GM19043 (cell line): ENCODE measurements around the gene PLCG2.
"Not testable (repeated sequence)": the region's sequence is repeated elsewhere in the genome, so short reads cannot be mapped to it uniquely, and the experiment has no call there.

Experiments used
- ATAC-seq: cut with Tn5 transposase; IDR thresholded peaks from one replicate; pipeline ENCODE4 v1.9.1; 2021; ENCODE audit warnings: low read depth; ENCODE audit not compliant: unreplicated experiment

The PLCG2 gene

GRCh38 chr16:81975637-81976036 is 196.5 kb downstream of the PLCG2 start:
- no peak for ATAC-seq

GRCh38 chr16:81977335-81977942 is 198.3 kb downstream of the PLCG2 start:
- not testable (repeated sequence) for ATAC-seq

GRCh38 chr16:81987121-81987520 is 208.0 kb downstream of the PLCG2 start:
- ATAC-seq = no peak

- no peak for ATAC-seq
These were observed 208.6 kb downstream of the PLCG2 start for GRCh38 chr16:81987706-81988105.

GRCh38 chr16:81992859-81993258 is 213.8 kb downstream of the PLCG2 start:
- ATAC-seq = no peak

GRCh38 chr16:81994485-81994884 is 215.4 kb downstream of the PLCG2 start:
- no peak for ATAC-seq

- ATAC-seq = no peak
These were observed 216.6 kb downstream of the PLCG2 start for GRCh38 chr16:81995651-81996050.

GRCh38 chr16:81996664-81997509 is 217.8 kb downstream of the PLCG2 start:
- no peak for ATAC-seq

- ATAC-seq = no peak
These were observed 218.6 kb downstream of the PLCG2 start for GRCh38 chr16:81997738-81998137.

GRCh38 chr16:82002831-82003230 is 223.7 kb downstream of the PLCG2 start:
- ATAC-seq = no peak

GRCh38 chr16:82004601-82005000 is 225.5 kb downstream of the PLCG2 start:
- no peak for ATAC-seq

- ATAC-seq = no peak
These were observed 226.1 kb downstream of the PLCG2 start for GRCh38 chr16:82005027-82005830.

- no peak for ATAC-seq
These were observed 226.9 kb downstream of the PLCG2 start for GRCh38 chr16:82006036-82006435.

- no peak for ATAC-seq
These were observed 228.1 kb downstream of the PLCG2 start for GRCh38 chr16:82007189-82007588.

- ATAC-seq = no peak
These were observed 230.0 kb downstream of the PLCG2 start for GRCh38 chr16:82008957-82009592.

GRCh38 chr16:82009789-82010188 is 230.7 kb downstream of the PLCG2 start:
- not testable (repeated sequence) for ATAC-seq

GRCh38 chr16:82010649-82011048 is 231.6 kb downstream of the PLCG2 start:
- no peak for ATAC-seq

GRCh38 chr16:82011199-82011641 is 232.1 kb downstream of the PLCG2 start, which contains the start of gene SDR42E1:
Gene SDR42E1, minus strand, starts transcription at chr16:82011470. Its CDS starts 10,612 bp downstream, at chr16:82000858.
- ATAC-seq = peak; percentile 97
